Activated T-cell treated with anti-CD3 and anti-CD28 coated beads, Interleukin-2, amount 50 U/mL, for 24 hours (primary cell): ENCODE measurements around the gene HMCN1.

Source experiments
- DNase-seq: peaks from one replicate; pipeline ENCODE4 v3.0.0-alpha.2; 2020
- H3K27ac Mint-ChIP-seq: 2 replicates; pipeline ENCODE4 v1.8.0; 2020; ENCODE audit warnings: mild to moderate bottlenecking, mixed read lengths
- H3K27me3 Mint-ChIP-seq: 2 replicates; pipeline ENCODE4 v1.8.0; 2020; ENCODE audit warnings: mixed read lengths
- H3K36me3 Mint-ChIP-seq: 2 replicates; pipeline ENCODE4 v1.8.0; 2020; ENCODE audit warnings: low read depth, mixed read lengths
- H3K4me1 Mint-ChIP-seq: 2 replicates; pipeline ENCODE4 v1.8.0; 2020; ENCODE audit warnings: low read depth, mixed read lengths
- H3K4me3 Mint-ChIP-seq: 2 replicates; pipeline ENCODE4 v1.8.0; 2020; ENCODE audit warnings: mild to moderate bottlenecking, moderate library complexity, mixed read lengths
- H3K9me3 Mint-ChIP-seq: 2 replicates; pipeline ENCODE4 v1.8.0; 2020; ENCODE audit warnings: mixed read lengths

The HMCN1 gene

DNA sequence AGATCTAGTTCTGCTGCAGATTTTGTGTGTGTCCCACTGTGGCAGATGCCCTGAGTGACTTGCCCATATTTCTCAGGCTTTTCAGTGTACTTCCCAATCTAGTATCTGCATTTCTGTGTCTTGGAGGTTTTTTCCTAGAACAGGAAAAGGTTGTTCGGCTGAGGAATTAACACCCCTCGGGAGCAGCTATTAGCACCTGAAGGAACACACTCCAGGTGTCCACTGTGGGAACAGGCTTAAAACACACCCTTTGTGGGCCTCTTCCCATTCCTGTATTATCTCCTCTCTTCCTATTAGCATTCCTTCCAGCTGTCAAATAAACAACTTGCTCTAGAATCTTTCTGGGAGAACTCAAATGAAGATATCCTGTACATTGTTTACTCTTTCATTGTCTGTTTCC, 178.3 kb downstream of the HMCN1 start:
- Mint-ChIP-seq H3K36me3 (no peaks in the 10 kb centered on the region), H3K27ac (no peak overlapping the region), H3K9me3 (no peaks in the 10 kb centered on the region), H3K27me3 (no peaks in the 10 kb centered on the region), H3K4me1 (no peaks in the 10 kb centered on the region), H3K4me3 (no peak overlapping the region)
- no peak for DNase-seq

GRCh38 chr1:185914089-185914488, 179.9 kb downstream of the HMCN1 start:
- H3K27me3 Mint-ChIP-seq, result no peaks in the 10 kb centered on the region
- no peaks in the 10 kb centered on the region for H3K36me3 Mint-ChIP-seq
- no peak overlapping the region for H3K4me3 Mint-ChIP-seq
- DNase-seq, result no peak
- no peaks in the 10 kb centered on the region for H3K4me1 Mint-ChIP-seq
- no peaks in the 10 kb centered on the region for H3K9me3 Mint-ChIP-seq
- no peak overlapping the region for H3K27ac Mint-ChIP-seq

- no peaks in the 10 kb centered on the region for H3K4me1 Mint-ChIP-seq
- no peaks in the 10 kb centered on the region for H3K9me3 Mint-ChIP-seq
- H3K36me3 Mint-ChIP-seq, result no peaks in the 10 kb centered on the region
- no peak overlapping the region for H3K4me3 Mint-ChIP-seq
- no peak for DNase-seq
- H3K27ac Mint-ChIP-seq, result no peak overlapping the region
- no peaks in the 10 kb centered on the region for H3K27me3 Mint-ChIP-seq
Measured at GRCh38 chr1:185916861-185917260, 182.7 kb downstream of the HMCN1 start.

DNA sequence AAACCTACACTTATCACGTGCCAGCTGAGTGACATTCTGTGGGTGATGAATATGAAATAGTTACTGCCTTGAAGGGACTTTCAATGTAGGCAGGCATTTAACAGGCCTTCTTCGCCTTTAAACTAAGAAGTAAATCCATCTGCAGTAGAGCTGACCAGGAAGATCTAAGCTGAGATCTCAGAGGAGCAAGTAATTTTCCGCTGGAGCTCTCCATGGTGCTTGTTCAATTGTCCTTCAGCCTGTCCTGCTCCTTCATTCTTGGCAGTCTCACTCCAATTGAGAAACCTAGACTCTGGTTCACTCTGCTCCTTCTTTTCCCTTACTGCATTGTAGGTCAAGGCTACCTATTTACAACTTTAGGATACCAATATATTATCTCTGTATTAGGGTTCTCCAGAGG, 183.5 kb downstream of the HMCN1 start:
- H3K27ac Mint-ChIP-seq, result no peak overlapping the region
- no peak for DNase-seq

GRCh38 chr1:185920602-185921001, 186.4 kb downstream of the HMCN1 start:
- no peaks in the 10 kb centered on the region for H3K4me1 Mint-ChIP-seq
- no peak for DNase-seq
- H3K9me3 Mint-ChIP-seq, result no peaks in the 10 kb centered on the region
- no peak overlapping the region for H3K4me3 Mint-ChIP-seq
- no peaks in the 10 kb centered on the region for H3K36me3 Mint-ChIP-seq
- no peak overlapping the region for H3K27ac Mint-ChIP-seq
- peaks cover 1% of the 10 kb centered on the region for H3K27me3 Mint-ChIP-seq

More for the DNA sequence above, 183.5 kb downstream of the HMCN1 start:
- no peaks in the 10 kb centered on the region for H3K27me3 Mint-ChIP-seq
- no peaks in the 10 kb centered on the region for H3K4me1 Mint-ChIP-seq
- H3K36me3 Mint-ChIP-seq, result no peaks in the 10 kb centered on the region
- H3K9me3 Mint-ChIP-seq, result no peaks in the 10 kb centered on the region
- H3K4me3 Mint-ChIP-seq, result no peak overlapping the region

- no peaks in the 10 kb centered on the region for H3K4me1 Mint-ChIP-seq
- no peak overlapping the region for H3K4me3 Mint-ChIP-seq
- DNase-seq, result no peak
- H3K27me3 Mint-ChIP-seq, result peaks cover 3% of the 10 kb centered on the region
- no peaks in the 10 kb centered on the region for H3K36me3 Mint-ChIP-seq
- H3K27ac Mint-ChIP-seq, result no peak overlapping the region
- no peaks in the 10 kb centered on the region for H3K9me3 Mint-ChIP-seq
Measured at GRCh38 chr1:185921636-185922035, 187.4 kb downstream of the HMCN1 start.

- no peak overlapping the region for H3K4me3 Mint-ChIP-seq
- no peaks in the 10 kb centered on the region for H3K36me3 Mint-ChIP-seq
- H3K9me3 Mint-ChIP-seq, result no peaks in the 10 kb centered on the region
- H3K4me1 Mint-ChIP-seq, result no peaks in the 10 kb centered on the region
- H3K27ac Mint-ChIP-seq, result no peak overlapping the region
- H3K27me3 Mint-ChIP-seq, result peaks cover 3% of the 10 kb centered on the region
- DNase-seq, result no peak
Measured at GRCh38 chr1:185926588-185926987, 192.4 kb downstream of the HMCN1 start.

DNA sequence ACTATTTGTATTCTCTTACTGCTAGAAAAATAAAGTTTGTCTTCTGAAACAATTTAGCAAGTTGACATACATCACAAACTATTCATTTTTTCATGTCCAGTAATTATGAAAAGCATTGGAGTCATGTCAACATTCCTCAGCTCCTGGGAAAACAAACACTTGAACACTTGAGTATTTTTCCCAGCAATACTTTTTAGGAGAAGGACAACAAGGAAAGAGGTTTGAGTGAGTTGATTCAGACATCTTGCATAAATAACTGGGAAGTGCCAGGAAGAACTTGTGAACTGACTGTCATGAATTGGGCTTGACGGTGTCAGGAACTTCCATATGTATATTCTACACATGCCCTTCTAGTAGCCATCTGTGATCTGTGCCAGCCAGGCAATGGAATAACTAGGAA, 195.6 kb downstream of the HMCN1 start:
- H3K9me3 Mint-ChIP-seq, result no peaks in the 10 kb centered on the region
- DNase-seq, result no peak
- no peak overlapping the region for H3K27ac Mint-ChIP-seq
- H3K4me3 Mint-ChIP-seq, result no peak overlapping the region
- no peaks in the 10 kb centered on the region for H3K4me1 Mint-ChIP-seq
- H3K36me3 Mint-ChIP-seq, result no peaks in the 10 kb centered on the region
- peaks cover 3% of the 10 kb centered on the region for H3K27me3 Mint-ChIP-seq

DNA sequence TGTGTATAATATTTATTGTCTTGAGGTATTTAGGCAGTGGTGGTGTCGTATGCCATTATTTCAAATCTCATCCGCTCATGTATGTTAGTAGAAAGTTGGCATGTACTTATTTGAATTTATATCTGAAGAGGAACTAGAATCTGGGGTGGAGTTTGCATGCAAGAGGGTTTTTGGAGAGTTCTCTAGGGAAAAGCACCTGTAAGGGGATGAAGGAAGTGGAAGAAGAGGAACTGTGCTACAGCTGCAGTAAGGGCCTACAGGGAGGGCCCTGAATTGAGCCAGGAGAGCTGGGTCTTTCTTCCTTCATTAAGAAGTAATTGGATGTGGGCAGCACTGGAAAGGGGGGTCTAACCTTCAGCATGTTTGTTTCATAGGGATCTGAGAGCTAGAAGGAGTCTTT, 197.2 kb downstream of the HMCN1 start:
- Mint-ChIP-seq H3K9me3 (no peaks in the 10 kb centered on the region), H3K36me3 (no peaks in the 10 kb centered on the region), H3K4me3 (no peak overlapping the region), H3K4me1 (no peaks in the 10 kb centered on the region), H3K27ac (no peak overlapping the region), H3K27me3 (peaks cover 3% of the 10 kb centered on the region)
- DNase-seq, result no peak

DNA sequence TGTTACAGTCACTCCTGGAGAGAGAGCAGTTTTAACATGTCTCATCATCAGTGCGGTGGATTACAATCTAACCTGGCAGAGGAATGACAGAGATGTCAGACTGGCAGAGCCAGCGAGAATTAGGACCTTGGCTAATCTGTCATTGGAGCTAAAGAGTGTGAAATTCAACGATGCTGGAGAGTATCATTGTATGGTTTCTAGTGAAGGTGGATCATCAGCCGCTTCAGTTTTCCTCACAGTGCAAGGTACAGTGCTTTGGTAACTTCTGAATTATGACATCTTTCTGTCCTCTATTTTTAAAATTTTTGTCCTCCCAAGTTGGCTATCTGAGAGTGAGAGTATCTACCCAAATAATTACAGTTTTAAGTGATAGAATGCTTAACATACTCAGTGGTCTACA, 199.4 kb downstream of the HMCN1 start:
- no peak for DNase-seq
- Mint-ChIP-seq H3K4me1 (no peaks in the 10 kb centered on the region), H3K36me3 (no peaks in the 10 kb centered on the region), H3K27me3 (peaks cover 3% of the 10 kb centered on the region), H3K9me3 (no peaks in the 10 kb centered on the region), H3K27ac (no peak overlapping the region), H3K4me3 (no peak overlapping the region)

- Mint-ChIP-seq H3K27me3 (peaks cover 3% of the 10 kb centered on the region), H3K4me3 (no peak overlapping the region), H3K36me3 (no peaks in the 10 kb centered on the region), H3K27ac (no peak overlapping the region), H3K4me1 (no peaks in the 10 kb centered on the region), H3K9me3 (no peaks in the 10 kb centered on the region)
- DNase-seq, result no peak
Measured at GRCh38 chr1:185934476-185935189, 200.4 kb downstream of the HMCN1 start.

DNA sequence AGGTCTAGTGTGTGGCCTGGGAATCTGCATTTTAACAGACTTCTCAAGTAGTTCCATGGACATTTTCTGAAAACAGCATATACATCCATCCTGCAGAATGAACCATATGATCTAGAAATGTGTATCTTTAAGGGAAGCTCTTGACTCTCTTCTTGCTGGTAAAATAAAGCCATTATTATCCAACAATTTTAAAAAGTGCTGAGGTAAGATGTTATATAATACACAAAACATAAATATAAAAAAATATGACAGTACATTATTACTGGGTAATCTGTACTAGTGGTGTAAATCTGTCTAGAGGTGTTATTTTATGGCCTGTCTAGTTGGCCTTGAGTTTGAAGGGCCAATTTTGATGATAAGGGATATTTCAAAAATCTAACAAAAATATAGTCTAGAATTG, 201.2 kb downstream of the HMCN1 start:
- H3K36me3 Mint-ChIP-seq, result no peaks in the 10 kb centered on the region
- H3K4me3 Mint-ChIP-seq, result no peak overlapping the region
- no peak for DNase-seq
- no peaks in the 10 kb centered on the region for H3K4me1 Mint-ChIP-seq
- no peak overlapping the region for H3K27ac Mint-ChIP-seq
- H3K9me3 Mint-ChIP-seq, result no peaks in the 10 kb centered on the region
- H3K27me3 Mint-ChIP-seq, result peaks cover 3% of the 10 kb centered on the region

DNA sequence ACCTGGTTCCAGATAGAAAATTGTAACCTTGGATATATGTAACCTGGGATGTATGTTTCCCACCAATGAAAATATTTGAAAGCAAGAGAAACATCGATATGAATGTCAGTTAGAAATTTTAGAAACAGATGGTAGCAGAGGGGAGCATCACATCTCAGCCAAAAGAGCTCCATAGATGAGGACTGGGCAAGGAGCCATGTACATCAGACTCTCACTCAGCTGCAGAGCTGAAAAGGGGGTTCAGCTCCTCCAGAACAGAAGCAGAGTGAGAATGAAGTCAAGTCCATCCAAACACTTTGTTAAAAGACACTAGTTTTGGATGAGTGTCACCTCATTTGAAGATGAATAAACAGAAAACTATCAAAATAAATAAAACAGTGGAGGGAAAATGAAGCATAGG, 202.4 kb downstream of the HMCN1 start:
- peaks cover 3% of the 10 kb centered on the region for H3K27me3 Mint-ChIP-seq
- DNase-seq, result no peak
- no peaks in the 10 kb centered on the region for H3K4me1 Mint-ChIP-seq
- H3K27ac Mint-ChIP-seq, result no peak overlapping the region
- H3K36me3 Mint-ChIP-seq, result no peaks in the 10 kb centered on the region
- H3K4me3 Mint-ChIP-seq, result no peak overlapping the region
- H3K9me3 Mint-ChIP-seq, result no peaks in the 10 kb centered on the region

DNA sequence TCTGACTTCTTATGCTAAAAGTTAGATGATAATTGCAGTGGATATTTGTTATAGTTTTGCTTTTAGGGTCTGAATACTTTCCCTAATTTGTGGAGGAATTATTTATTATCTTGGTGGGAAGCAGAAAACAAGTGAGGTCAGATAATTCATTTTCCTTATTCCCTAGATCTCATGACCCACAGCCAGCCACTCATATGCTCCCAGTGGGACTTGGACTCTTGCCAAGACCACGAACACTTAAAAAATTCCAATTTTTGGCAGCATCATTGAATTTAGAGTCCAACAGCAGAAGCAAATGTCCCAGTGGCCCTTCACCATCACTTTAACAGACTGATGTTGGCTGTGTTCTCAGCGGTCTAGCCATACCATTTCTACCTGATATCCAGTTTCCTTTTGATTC, 204.2 kb downstream of the HMCN1 start:
- no peak for DNase-seq
- Mint-ChIP-seq H3K36me3 (no peaks in the 10 kb centered on the region), H3K9me3 (no peaks in the 10 kb centered on the region), H3K27me3 (peaks cover 3% of the 10 kb centered on the region), H3K27ac (no peak overlapping the region), H3K4me3 (no peak overlapping the region), H3K4me1 (no peaks in the 10 kb centered on the region)

GRCh38 chr1:185939142-185939541, 205.0 kb downstream of the HMCN1 start:
- Mint-ChIP-seq H3K27ac (no peak overlapping the region), H3K27me3 (peaks cover 3% of the 10 kb centered on the region), H3K36me3 (no peaks in the 10 kb centered on the region), H3K4me3 (no peak overlapping the region), H3K9me3 (no peaks in the 10 kb centered on the region), H3K4me1 (no peaks in the 10 kb centered on the region)
- no peak for DNase-seq

GRCh38 chr1:185942961-185943360, 208.8 kb downstream of the HMCN1 start:
- H3K4me1 Mint-ChIP-seq, result no peaks in the 10 kb centered on the region
- H3K9me3 Mint-ChIP-seq, result no peaks in the 10 kb centered on the region

More at GRCh38 chr1:185942961-185943360, 208.8 kb downstream of the HMCN1 start:
- no peak overlapping the region for H3K4me3 Mint-ChIP-seq
- H3K27ac Mint-ChIP-seq, result no peak overlapping the region
- no peak for DNase-seq
- no peaks in the 10 kb centered on the region for H3K27me3 Mint-ChIP-seq
- H3K36me3 Mint-ChIP-seq, result no peaks in the 10 kb centered on the region
